Heart left ventricle (tissue), 16 donors: Measurements from ENCODE around the gene IL1R2. TPM values are rescaled to one million over a fixed set of nuclear protein-coding genes. Genes with fewer than 3 reads are reported as not detected.

Experiments used
- ATAC-seq, 4 donors: fragments of 200-7000 bp; cut with Tn5 transposase; one replicate each; pipeline ENCODE4 v1.9.1; 2020 to 2022; ENCODE audit warnings: moderate library complexity in 4 of 4, mild to moderate bottlenecking in 3 of 4, moderate number of reproducible peaks in 1 of 4
- DNase-seq, 5 donors: peaks; one replicate each; pipeline ENCODE4 v3.0.0-alpha.2; 2020
- H3K27ac ChIP-seq, 12 donors: fragments of 200-600 bp; sonication (generic) in 4 of 12; one replicate each; pipeline versions ENCODE4 v1.5.0 to v1.8.0; 2016 to 2022; ENCODE audit warnings: mild to moderate bottlenecking in 2 of 12
- H3K27me3 ChIP-seq, 9 donors: fragments of 200-600 bp; sonication (generic) in 2 of 9; one replicate each; pipeline versions ENCODE4 v1.5.1 to v1.8.0; 2016 to 2022; ENCODE audit warnings: mild to moderate bottlenecking in 3 of 9
- H3K36me3 ChIP-seq, 9 donors: fragments of 200-600 bp; sonication (generic) in 2 of 9; one replicate each; pipeline versions ENCODE4 v1.5.0 to v1.8.0; 2018 to 2022; ENCODE audit warnings: mild to moderate bottlenecking in 2 of 9
- H3K4me1 ChIP-seq, 12 donors: fragments of 200-600 bp; sonication (generic) in 4 of 12; one replicate each; pipeline versions ENCODE4 v1.5.0 to v1.8.0; 2016 to 2022; ENCODE audit warnings: mild to moderate bottlenecking in 3 of 12
- H3K4me3 ChIP-seq, 12 donors: fragments of 200-600 bp; sonication (generic) in 4 of 12; one replicate each; pipeline versions ENCODE4 v1.5.0 to v1.8.0; 2017 to 2022; ENCODE audit warnings: mild to moderate bottlenecking in 9 of 12, moderate library complexity in 4 of 12
- H3K9me3 ChIP-seq, 12 donors: fragments of 200-600 bp; sonication (generic) in 4 of 12; one replicate each; pipeline versions ENCODE4 v1.5.0 to v1.8.0; 2016 to 2022; ENCODE audit warnings: mild to moderate bottlenecking in 1 of 12
- POLR2A ChIP-seq, 2 donors: fragments of 450-650 bp; IDR thresholded peaks; one replicate each; pipeline ENCODE4 v1.6.1; 2017; ENCODE audit warnings: antibody characterized with exemption in 2 of 2, mild to moderate bottlenecking in 2 of 2, moderate library complexity in 2 of 2
- WGBS, 4 donors: extraction: QIAGEN DNeasy Blood & Tissue Kit in 2 of 4; methylation state at CpG; one replicate each; pipeline versions ENCODE4 v1.1.5 to v1.1.7; 2013 to 2018; 5-methylcytosine and 5-hydroxymethylcytosine counted together
- intact Hi-C, 10 donors: fragments of 100-400 bp; cut with DNase I; formaldehyde crosslinking; loops; one replicate each; pipeline versions ENCODE4 v1.11.1 to v1.14.2; 2022
- polyA plus RNA-seq, 2 donors: library from polyadenylated mRNA; stranded (reverse); fragments of 200-250 nt; gene quantifications; one replicate each; pipeline ENCODE4 v1.2.3, GENCODE V29; 2013
- total RNA-seq, 9 donors: library from RNA; depleted of rRNA in 2 of 9; stranded (reverse); fragments of >200 nt in 2 of 9; fragmentation: NEBNext Ultra II Directional in 3 of 9; extraction: Animal tissue kit (Norgen Biotek cat#: 25700) in 3 of 9; gene quantifications; one replicate each; pipeline versions ENCODE4 v1.1.0 to v1.2.4, GENCODE V29; 2016 to 2023
- TF ChIP-seq, protein P1 (sequence below), 12 donors: fragments of 200-600 bp; sonication (generic) in 4 of 12; IDR thresholded peaks; one replicate each; pipeline versions ENCODE4 v1.5.0 to v1.8.0; 2018 to 2022; ENCODE audit warnings: antibody characterized with exemption in 12 of 12, mild to moderate bottlenecking in 5 of 12
- donor health status: ischemic (EF 13 %, LVEDD 7.1; RV severe dilation, severe dysfunction).
- donor health status: healthy with polysubstance abuse.
- donor health status: DM: no; HTN: yes; CAD: no.
- donor health status: DM: no; HTN: no; CAD: no.
- donor health status: ischemic (EF 25% LVEDD 6.9; RV normal size, moderate dysfunction).
- donor health status: ischemic (EF 25% LVEDD 5.7; RV mildly dilated, moderate dysfunction).
- donor health status: healthy.
- donor health status: DM: yes; HTN: yes; CAD: no.
- donor health status: ischemic (EF 35%, LVEDD 5.7; RV mildly dilated, moderate dysfunction).
- donor health status: nonischemic (EF 11% LVEDD 7.7; RV severe dilation, severe dysfunction).
- donor health status: DM: yes; HTN: yes; CAD: no.
- donor health status: PGD.
- donor health status: ischemic (EF 29% LVEDD 5.4; RV normal size, mild dysfunction).
- donor health status: nonischemic (EF 23%, LVEDD 6.1; RV moderate dilation, normal function).

The IL1R2 gene
- total and polyA plus RNA-seq, 11 donors, result 0.77 to 8.0 (median 2.1) TPM; not detected in 3

DNA sequence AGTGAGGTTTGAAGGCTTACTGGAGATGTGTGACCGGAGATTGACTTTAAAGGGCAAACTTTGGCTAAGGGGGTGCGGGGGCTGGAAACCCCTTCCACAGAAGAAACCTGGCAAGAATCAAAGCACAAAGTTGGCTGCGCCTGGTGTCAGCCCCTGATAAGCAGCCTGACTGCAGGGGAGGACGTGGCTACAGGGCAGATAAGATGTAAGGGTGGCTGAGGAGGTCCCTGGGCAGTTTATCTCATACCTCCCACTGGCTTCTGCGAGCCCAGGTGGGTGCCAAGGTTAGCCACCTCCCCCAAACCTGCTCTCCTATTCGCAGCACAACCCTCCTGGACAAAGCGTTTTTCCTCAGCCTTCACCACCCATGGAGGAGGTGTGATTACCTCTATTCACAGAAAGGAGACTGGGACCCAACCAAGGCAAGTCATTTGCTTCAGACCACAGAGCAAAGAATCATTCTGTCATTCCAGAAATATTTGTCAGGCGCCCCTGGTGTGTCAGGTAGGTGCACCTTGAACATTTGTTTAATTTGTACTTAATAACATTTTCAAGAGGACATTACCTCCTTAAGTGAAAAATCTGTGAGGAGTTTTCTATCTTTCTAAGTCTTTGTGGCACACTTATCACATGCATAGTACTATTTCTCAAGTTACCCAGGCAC lies 77.7 kb downstream of the IL1R2 start:
- peaks cover 0 to 48% (median 33%) of the 10 kb centered on the region in 12 donors for H3K4me1 ChIP-seq

DNA sequence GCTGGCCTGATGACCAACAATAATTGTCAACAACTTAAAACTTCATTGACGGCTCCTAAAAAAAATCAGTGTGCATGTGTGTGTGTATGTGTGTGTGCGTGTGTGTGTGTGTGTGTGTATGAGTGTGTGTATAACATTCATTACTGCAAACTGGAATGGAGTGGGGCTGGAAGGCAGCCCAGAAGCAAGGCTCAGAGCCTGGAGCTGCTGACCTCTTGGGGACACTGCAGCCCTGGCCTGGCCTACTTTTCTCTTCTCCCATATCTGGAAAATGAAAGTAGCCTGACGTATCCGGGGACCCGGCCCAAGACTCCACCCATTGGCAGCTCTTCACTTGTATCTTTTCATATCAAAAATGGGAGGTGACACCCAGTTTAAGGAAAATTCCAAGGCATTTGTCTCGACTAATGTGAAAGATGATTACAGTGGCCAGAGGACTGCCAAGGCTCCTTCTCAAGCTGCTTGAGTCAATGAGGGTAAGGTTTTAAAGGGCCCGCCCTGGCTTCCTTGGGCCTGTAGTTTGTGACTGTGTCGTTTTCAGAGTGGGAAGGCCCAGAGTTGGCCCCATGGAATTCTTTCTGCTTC lies 78.4 kb downstream of the IL1R2 start:
- WGBS, 4 donors, result 15 to 21% (median 17%) methylated on average over 8 of the region's 8 CpGs
- Histone ChIP-seq H3K4me1 (peaks cover 0 to 41% (median 26%) of the 10 kb centered on the region in 12 donors), H3K4me3 (peak overlapping the region in 8 of 12 donors; percentile 0 to 38 (median 18)), H3K9me3 (no peaks in the 10 kb centered on the region), H3K27me3 (no peaks in the 10 kb centered on the region), H3K36me3 (no peaks in the 10 kb centered on the region), H3K27ac (peak overlapping the region; percentile 36 to 86 (median 74))
- ATAC-seq (peak; percentile 94 to 98 (median 96)), DNase-seq (peak; percentile 90 to 95 (median 92))
- TF ChIP-seq, protein P1, sequence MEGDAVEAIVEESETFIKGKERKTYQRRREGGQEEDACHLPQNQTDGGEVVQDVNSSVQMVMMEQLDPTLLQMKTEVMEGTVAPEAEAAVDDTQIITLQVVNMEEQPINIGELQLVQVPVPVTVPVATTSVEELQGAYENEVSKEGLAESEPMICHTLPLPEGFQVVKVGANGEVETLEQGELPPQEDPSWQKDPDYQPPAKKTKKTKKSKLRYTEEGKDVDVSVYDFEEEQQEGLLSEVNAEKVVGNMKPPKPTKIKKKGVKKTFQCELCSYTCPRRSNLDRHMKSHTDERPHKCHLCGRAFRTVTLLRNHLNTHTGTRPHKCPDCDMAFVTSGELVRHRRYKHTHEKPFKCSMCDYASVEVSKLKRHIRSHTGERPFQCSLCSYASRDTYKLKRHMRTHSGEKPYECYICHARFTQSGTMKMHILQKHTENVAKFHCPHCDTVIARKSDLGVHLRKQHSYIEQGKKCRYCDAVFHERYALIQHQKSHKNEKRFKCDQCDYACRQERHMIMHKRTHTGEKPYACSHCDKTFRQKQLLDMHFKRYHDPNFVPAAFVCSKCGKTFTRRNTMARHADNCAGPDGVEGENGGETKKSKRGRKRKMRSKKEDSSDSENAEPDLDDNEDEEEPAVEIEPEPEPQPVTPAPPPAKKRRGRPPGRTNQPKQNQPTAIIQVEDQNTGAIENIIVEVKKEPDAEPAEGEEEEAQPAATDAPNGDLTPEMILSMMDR (IDR thresholded peaks at IDR 0.05), result peak in 6 of 12 donors; percentile 17 to 42 (median 34)
- peak in 1 of 2 donors; percentile 22 for TF ChIP-seq POLR2A (IDR thresholded peaks at IDR 0.05)
- intact Hi-C loops, result loop anchor here in 2 of 10 donors (5.0 kb wide), 2 partner anchors 37 to 72 kb away; partner anchors contain the start of gene IL1R1 (in 1 of the 2)

More for the DNA sequence above, 77.7 kb downstream of the IL1R2 start:
- peak overlapping the region in 1 of 12 donors; percentile 9 for H3K4me3 ChIP-seq
- no peaks in the 10 kb centered on the region for H3K9me3 ChIP-seq
- ATAC-seq (no peak), DNase-seq (no peak)
- H3K27ac ChIP-seq, result peak overlapping the region in 10 of 12 donors; percentile 18 to 86 (median 68)
- H3K36me3 ChIP-seq, result no peaks in the 10 kb centered on the region
- no peaks in the 10 kb centered on the region for H3K27me3 ChIP-seq
- TF ChIP-seq POLR2A (IDR thresholded peaks at IDR 0.05), result no peak
- intact Hi-C loops, result loop anchor here in 2 of 10 donors (5.0 kb wide), 1 partner anchor 47 kb away; no protein-coding TSS in a partner anchor
- WGBS, 4 donors, result 63 to 68% (median 64%) methylated on average over 8 of the region's 8 CpGs

DNA sequence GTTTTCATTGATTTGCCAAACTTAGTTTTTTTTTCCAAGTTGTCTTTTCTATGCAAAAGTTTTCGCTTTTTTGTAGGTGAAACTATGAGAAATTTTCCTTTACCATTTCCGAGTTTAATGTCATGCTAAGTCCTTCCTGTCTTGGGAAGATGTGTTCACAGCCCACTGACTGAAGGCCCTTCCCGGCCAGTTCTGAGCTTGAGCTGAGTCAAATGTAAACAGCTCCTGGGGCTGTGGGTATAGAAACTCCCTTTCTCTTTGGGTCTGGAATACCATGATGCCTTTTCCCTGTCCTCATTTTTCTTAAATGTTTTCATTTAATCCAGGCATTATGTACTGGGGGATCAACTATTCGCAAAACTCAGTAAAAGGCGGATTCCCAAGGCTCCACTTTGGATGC lies 81.0 kb downstream of the IL1R2 start:
- Histone ChIP-seq H3K27me3 (no peaks in the 10 kb centered on the region), H3K4me3 (no peak overlapping the region), H3K36me3 (no peaks in the 10 kb centered on the region), H3K9me3 (no peaks in the 10 kb centered on the region), H3K27ac (no peak overlapping the region), H3K4me1 (peaks cover 0 to 21% (median 15%) of the 10 kb centered on the region in 12 donors)
- DNase-seq (no peak), ATAC-seq (no peak)
- intact Hi-C loops, result loop anchor here in 2 of 10 donors (5.0 kb wide), 2 partner anchors 35 to 70 kb away; partner anchors contain the start of gene IL1R1 (in 1 of the 2)
- WGBS, 4 donors, result 90 to 94% (median 92%) methylated on average over 5 of the region's 5 CpGs
- TF ChIP-seq, protein P1 (IDR thresholded peaks at IDR 0.05), result no peak
- TF ChIP-seq POLR2A (IDR thresholded peaks at IDR 0.05), result no peak

DNA sequence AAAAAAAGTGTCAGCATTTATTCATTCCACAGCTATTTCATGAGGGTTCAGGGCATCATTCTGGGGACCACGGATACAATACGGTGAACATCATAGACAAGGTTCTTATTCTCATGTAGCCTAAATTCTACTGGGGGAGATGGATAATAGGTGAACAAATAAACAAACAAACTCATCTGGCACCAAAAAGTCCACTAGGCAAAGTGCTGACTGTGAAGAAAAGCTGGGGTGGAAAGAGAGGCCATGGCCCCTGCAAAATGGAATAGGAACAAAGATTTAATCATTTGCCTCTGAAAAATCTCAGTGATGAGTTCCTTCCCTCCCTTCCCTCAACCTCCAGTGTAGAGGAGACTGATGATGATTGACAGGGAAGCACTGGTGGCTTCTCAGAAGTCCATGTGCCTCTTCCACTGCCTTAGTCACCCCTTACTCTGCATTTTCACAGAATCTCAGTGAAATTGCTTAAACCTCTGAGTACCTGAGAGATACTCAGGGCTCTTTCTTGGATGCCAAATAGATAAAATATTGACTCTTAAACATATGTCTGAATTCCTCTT lies 81.5 kb downstream of the IL1R2 start:
- Histone ChIP-seq H3K27ac (no peak overlapping the region), H3K4me1 (peaks cover 0 to 21% (median 15%) of the 10 kb centered on the region in 12 donors), H3K4me3 (no peak overlapping the region), H3K9me3 (no peaks in the 10 kb centered on the region), H3K36me3 (no peaks in the 10 kb centered on the region), H3K27me3 (no peaks in the 10 kb centered on the region)
- DNase-seq (no peak), ATAC-seq (no peak)
- TF ChIP-seq, protein P1 (IDR thresholded peaks at IDR 0.05), result no peak
- TF ChIP-seq POLR2A (IDR thresholded peaks at IDR 0.05), result no peak
- WGBS, 4 donors, result 96 to 98% (median 97%) methylated on average over 2 of the region's 2 CpGs
- intact Hi-C loops, result loop anchor here in 2 of 10 donors (5.0 kb wide), 2 partner anchors 34 to 69 kb away; partner anchors contain the start of gene IL1R1 (in 1 of the 2)
